HG03575 (cell line): ENCODE results near the gene TFB1M.
A peak's percentile ranks its signal among the peaks of the same experiment; 100 is the strongest.
"Not testable (repeated sequence)": the region's sequence is repeated elsewhere in the genome, so short reads cannot be mapped to it uniquely, and the experiment has no call there.

Source experiments
- ATAC-seq: cut with Tn5 transposase; IDR thresholded peaks from one replicate; pipeline ENCODE4 v1.9.1; 2021; ENCODE audit not compliant: unreplicated experiment, insufficient number of reproducible peaks, low FRiP score; ENCODE audit errors: extremely low read depth

TFB1M gene

GRCh38 chr6:155248008-155249001, 66.0 kb downstream of the TFB1M start:
- no peak for ATAC-seq

GRCh38 chr6:155247618-155248007, 66.7 kb downstream of the TFB1M start:
- no peak for ATAC-seq

DNA sequence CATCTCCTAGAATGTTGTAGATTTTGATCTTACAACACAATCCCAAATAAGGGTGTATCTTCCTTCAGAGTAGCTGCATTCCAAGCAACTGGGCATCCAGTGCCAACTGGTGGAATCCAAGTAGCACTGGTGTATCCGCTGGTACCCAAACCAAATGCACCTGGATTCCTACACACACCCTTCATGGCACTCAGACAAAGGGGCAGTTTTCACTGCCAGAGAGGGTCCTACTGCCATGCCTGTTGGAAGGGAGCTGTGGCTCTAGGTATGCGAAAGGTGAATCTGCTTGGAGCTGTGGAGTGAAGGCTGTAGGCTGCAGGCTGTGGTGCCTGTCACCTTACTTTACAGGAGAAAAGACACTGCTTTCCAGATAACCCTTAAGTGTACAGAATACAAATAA, 67.5 kb downstream of the TFB1M start:
- ATAC-seq: no peak

- ATAC-seq: no peak
Measured at GRCh38 chr6:155245831-155246230, 68.5 kb downstream of the TFB1M start.

DNA sequence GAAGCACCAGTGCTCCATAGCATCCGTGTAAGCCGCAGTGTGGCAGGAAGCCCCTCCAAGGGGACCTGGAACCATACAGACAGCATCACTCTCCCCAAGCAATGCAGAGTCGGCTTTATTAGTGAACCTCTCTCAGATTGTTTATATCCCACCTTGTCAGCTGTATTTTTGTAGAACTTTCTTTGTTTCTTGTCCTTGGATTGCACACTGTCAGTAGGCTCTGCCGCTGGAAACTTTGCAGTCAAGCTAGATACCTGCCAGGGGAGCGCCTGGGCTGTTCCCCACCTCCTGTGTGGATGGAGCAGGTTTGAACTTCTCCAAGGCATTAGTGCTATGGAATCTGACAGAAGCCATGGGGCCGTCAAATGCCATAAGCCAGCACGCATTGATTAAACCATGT, 69.1 kb downstream of the TFB1M start:
- ATAC-seq: no peak

GRCh38 chr6:155244434-155244833, 69.8 kb downstream of the TFB1M start:
- ATAC-seq: no peak

DNA sequence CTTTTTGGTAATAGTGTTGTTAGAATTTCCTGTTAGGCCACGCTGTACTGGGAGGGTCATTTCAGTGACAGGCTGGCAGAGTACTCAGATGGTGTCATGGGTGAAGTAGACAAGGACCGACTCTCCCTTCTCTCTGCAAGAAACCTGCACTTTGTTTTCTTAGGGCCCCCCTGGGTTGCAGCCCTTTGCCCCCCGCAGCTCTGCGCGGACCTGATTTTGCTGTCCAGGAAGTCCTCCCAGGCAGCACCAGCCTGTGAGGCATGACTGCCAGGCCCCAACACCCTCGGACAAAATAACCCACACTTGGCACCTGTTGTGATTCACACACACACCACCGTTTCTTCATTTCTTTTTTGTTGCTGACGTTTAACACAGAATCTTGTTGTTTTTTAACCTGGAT, 72.3 kb downstream of the TFB1M start:
- no peak for ATAC-seq

GRCh38 chr6:155240905-155241600, 73.2 kb downstream of the TFB1M start:
- no peak for ATAC-seq

DNA sequence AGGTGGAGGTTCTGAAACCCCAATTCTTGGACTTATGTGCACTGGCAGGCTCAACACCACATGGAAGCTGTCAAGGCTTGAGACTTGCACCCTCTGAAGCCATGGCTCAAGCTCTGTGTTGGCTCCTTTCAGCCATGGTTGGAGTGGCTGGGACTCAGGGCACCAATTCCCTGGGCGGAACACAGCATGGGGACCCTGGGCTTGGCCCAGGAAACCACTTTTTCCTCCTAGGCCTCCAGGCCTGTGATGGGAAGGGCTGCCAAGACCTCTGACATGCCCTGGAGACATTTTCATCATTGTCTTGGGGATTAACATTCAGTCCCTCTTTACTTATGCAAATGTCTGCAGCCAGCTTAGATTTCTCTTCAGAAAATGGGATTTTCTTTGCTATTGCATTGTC, 76.7 kb downstream of the TFB1M start:
- ATAC-seq: no peak

GRCh38 chr6:155235087-155235486, 79.2 kb downstream of the TFB1M start:
- no peak for ATAC-seq

- ATAC-seq: no peak
Measured at GRCh38 chr6:155234687-155235086, 79.6 kb downstream of the TFB1M start.

GRCh38 chr6:155234167-155234566, 80.1 kb downstream of the TFB1M start:
- no peak for ATAC-seq

- no peak for ATAC-seq
Measured at GRCh38 chr6:155232848-155233247, 81.4 kb downstream of the TFB1M start.

DNA sequence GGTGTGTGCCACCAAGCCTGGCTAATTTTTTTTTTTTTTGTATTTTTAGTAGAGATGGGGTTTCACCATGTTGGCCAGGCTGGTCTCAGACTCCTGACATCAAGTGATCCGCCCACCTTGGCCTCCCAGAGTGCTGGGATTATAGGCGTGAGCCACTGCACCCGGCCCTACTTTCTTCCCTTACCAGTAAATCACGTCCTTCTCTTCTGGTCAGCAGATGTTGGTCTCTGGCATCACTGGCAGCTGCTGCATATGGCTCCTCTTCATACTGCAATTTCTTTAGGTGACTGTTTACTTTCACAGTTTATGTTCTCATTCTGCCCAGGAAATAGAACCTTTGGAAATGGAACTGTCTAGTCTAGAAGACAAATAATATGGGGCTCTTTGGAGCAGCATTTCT, 83.3 kb downstream of the TFB1M start:
- not testable (repeated sequence) for ATAC-seq

GRCh38 chr6:155228546-155229166, 85.6 kb downstream of the TFB1M start:
- no peak for ATAC-seq

- ATAC-seq: no peak
Measured at GRCh38 chr6:155227046-155227445, 87.2 kb downstream of the TFB1M start.

DNA sequence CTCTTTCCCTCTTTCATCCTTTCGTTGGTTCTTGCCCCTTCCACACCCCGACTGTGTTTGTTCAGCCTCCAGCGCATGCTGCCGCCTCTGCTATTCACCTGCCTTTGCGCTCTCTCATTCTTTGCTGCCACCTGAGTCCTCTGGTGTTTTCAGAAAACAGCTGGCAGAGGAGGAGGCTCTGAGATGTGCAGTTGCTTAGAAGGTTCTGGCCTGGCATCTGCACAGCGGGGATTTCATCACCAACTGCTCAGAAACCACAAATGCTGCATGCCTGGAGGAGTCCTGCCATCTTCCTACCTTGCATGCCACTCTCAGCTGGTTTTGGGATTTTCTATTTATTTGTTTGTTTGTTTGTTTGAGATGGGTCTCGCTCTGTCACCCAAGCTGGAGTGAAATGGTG, 89.7 kb downstream of the TFB1M start:
- ATAC-seq: no peak

DNA sequence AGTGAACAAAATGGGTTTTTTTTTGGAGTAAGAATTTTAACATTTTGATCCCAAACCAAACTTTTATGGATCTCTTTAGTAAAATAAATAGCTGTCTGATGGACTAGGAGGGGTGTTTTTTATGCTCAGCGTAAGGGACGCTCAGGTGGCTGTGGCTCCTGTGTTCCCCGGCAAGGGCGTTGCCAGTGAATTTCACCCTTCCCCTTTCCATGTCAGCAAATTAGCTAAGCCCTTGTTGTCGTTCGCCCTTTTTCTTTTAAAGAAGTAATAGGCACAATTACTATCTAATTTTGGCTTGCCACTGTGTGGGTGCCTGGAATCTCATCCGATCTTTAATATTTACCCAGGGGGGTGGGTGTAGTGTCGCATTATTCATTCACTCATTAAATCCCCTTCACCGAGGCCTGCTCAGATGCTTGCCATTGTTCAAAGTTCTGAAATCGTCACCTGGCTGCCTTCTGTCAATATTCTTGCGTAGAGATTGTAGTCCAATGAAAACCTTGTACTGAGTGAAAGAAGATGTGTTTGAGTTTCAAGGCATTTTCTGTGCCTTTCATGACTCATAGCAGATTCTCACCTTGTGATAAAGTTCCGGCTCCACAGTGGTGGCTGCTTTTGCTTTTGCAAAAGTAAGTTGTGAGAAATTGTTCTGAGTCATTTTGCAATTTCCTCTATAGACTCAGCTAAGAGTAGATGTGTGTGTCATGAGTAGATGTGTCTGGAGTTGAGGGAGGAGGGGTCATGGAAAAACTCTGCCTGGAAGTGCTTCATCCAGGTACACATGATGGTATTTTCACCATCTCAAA, 90.4 kb downstream of the TFB1M start:
- ATAC-seq: peak; percentile 96

DNA sequence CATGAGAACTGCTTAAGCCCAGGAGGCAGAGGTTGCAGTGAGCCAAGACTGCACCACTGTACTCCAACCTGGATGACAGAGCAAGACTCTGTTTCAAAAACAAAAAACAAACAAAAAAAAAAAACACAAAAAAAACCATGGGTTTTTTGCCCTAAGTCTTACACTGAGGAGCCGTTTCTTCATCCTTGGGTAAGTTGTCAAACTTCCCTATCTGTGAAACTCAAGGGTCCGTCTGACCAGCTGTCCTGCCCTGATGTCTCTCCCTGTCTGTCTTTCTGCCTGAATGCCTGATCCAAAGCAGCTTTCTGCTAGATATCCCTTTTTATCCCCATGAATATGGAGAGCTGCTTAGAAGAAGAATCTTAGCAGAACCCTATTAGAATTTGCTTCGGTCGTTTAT, 91.8 kb downstream of the TFB1M start:
- ATAC-seq: no peak
